Omental fat pad (tissue), 4 donors: Measurements from ENCODE around the gene IL31. TPM values are rescaled to one million over a fixed set of nuclear protein-coding genes. Genes with fewer than 3 reads are reported as not detected.

Experiments used
- ATAC-seq: fragments of 150-250 bp; one replicate; pipeline ENCODE4 v1.9.1; 2016; ENCODE audit warnings: mild to moderate bottlenecking, moderate library complexity; ENCODE audit not compliant: low FRiP score
- DNase-seq: peaks from one replicate; pipeline ENCODE4 v3.0.0-alpha.2; 2019; ENCODE audit warnings: low spot score
- total RNA-seq, 4 donors: library from RNA; depleted of rRNA; stranded (reverse); fragments of >200 nt; gene quantifications; one replicate each; pipeline ENCODE4 v1.1.0, GENCODE V29; 2016
- TF ChIP-seq, protein P1 (sequence below), 3 donors: fragments of 450-650 bp; IDR thresholded peaks; one replicate each; pipeline ENCODE4 v1.5.1; 2016 to 2017; ENCODE audit warnings: antibody characterized with exemption in 3 of 3, mild to moderate bottlenecking in 3 of 3, moderate library complexity in 2 of 3

The IL31 gene
- total RNA-seq, 4 donors from 2014 or later = not detected

DNA sequence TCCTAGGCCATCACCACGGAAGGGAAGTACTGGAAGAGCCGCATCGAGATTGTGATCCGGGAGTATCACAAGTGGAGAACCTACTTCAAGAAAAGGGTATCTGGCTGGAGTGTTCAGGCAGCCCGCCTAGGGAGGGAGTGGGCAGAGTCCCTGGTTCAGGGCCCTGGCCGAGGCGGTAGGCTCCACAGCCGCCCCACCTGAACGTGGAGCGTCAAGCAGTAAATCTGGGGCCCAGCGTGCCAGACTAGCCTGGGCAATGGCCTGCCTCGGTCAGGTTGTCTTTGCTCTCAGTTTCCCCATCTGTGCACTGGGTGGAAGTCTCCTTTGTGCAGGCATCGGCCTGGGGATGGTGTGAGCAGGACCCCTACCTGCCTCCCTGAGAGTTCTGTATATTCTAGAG is 44.9 kb downstream of the IL31 start:
- DNase-seq (no peak), ATAC-seq (no peak)
- TF ChIP-seq, protein P1, sequence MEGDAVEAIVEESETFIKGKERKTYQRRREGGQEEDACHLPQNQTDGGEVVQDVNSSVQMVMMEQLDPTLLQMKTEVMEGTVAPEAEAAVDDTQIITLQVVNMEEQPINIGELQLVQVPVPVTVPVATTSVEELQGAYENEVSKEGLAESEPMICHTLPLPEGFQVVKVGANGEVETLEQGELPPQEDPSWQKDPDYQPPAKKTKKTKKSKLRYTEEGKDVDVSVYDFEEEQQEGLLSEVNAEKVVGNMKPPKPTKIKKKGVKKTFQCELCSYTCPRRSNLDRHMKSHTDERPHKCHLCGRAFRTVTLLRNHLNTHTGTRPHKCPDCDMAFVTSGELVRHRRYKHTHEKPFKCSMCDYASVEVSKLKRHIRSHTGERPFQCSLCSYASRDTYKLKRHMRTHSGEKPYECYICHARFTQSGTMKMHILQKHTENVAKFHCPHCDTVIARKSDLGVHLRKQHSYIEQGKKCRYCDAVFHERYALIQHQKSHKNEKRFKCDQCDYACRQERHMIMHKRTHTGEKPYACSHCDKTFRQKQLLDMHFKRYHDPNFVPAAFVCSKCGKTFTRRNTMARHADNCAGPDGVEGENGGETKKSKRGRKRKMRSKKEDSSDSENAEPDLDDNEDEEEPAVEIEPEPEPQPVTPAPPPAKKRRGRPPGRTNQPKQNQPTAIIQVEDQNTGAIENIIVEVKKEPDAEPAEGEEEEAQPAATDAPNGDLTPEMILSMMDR (IDR thresholded peaks at IDR 0.05) = no peak

DNA sequence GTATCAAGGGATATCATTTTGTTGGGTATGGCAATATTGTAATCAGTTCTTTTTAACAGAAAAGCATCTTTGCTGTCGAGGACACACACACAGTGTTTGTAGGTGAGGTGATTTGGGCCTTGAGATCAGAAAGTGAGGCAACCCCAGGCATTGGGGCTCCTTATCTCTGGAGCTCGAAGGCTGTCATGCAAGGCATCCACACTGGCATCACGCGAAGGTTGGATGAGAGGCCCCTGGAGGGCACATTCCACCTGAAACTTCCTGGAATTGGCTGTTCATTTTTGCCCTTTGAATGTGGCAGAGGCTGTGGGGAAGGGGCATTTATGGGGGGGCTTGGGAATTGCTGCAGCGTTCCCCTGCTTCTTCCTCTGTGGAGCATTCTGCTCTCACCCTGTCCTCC is 45.5 kb downstream of the IL31 start:
- TF ChIP-seq, protein P1 (IDR thresholded peaks at IDR 0.05) = no peak
- no peak for DNase-seq
- ATAC-seq = no peak

DNA sequence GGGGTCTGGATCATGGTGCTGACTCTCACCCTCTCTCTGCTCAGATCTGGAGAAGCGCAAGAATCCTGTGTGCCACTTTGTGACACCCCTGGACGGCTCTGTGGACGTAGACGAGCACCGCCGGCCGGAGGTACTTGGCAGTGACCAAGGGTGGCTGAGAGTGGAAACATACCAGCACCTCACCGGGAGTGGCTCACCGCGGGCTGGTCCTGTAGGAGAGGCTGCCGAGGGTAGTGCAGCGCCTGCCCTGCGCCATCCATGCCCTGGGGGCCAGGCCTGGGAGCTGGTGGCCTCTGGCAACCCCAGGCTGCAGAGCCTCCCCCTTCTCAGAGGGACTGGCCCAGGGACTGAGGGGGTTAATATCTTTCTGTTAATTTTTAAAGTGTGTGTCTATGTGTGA is 46.2 kb downstream of the IL31 start:
- ATAC-seq (no peak), DNase-seq (no peak)
- TF ChIP-seq, protein P1 (IDR thresholded peaks at IDR 0.05) = no peak

DNA sequence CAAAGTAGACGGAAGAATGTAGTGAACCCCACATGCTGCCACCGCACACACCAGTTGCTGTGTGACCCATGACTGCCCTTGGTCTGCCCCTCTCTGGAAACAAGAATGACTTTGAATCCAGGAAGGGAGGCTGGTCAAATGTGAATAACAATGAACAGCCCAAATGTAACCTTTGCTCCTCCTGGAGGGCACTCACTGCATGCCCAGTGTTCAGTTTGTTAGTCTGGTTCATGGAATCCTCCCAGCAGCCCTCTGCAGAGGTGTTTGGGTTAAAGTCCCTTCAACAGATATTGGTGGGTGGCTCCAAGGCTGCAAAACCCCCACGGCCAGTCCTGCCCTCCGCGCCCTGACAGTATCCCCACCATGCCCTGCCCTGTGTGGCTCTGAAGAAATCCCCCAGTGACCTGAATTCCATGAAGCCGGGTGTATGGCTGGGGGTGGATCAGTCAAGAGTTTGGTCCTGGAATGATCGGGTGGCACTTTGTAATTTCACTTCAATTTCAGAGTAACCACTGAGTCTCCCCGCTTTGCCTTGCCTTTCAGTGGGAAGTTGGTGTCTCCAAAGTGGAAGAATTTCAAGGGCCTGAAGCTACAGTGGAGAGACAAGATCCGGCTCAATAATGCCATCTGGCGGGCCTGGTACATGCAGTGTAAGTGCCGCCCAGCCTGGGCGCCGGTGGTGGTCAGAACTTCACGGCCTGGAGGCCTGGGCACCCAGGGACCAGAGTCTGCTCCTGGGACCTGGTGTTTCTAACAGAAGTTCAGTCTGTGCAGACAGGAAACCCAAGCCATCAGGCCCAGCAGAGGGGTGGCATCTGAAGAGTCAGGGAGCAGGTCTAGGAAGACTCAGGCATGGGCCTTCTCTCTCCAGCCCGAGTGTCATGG is 47.1 kb downstream of the IL31 start:
- ATAC-seq = no peak
- TF ChIP-seq, protein P1 (IDR thresholded peaks at IDR 0.05) = no peak
- no peak for DNase-seq

DNA sequence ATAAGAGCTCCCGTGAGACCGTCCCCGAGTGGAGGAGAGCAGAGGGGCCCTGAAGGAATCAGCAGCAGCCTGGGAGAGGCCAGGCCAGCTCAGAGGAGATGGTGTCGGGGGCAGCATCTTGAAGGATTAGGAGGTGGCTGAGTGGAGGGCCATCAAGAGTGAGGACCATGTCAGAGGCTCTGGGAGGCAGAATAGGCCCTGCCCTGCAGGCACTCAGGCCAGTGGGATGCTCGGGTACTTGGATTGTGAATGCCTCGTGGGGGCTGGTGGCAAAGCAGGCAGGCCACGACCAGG is 47.7 kb downstream of the IL31 start:
- TF ChIP-seq, protein P1 (IDR thresholded peaks at IDR 0.05) = no peak
- ATAC-seq (no peak), DNase-seq (no peak)

DNA sequence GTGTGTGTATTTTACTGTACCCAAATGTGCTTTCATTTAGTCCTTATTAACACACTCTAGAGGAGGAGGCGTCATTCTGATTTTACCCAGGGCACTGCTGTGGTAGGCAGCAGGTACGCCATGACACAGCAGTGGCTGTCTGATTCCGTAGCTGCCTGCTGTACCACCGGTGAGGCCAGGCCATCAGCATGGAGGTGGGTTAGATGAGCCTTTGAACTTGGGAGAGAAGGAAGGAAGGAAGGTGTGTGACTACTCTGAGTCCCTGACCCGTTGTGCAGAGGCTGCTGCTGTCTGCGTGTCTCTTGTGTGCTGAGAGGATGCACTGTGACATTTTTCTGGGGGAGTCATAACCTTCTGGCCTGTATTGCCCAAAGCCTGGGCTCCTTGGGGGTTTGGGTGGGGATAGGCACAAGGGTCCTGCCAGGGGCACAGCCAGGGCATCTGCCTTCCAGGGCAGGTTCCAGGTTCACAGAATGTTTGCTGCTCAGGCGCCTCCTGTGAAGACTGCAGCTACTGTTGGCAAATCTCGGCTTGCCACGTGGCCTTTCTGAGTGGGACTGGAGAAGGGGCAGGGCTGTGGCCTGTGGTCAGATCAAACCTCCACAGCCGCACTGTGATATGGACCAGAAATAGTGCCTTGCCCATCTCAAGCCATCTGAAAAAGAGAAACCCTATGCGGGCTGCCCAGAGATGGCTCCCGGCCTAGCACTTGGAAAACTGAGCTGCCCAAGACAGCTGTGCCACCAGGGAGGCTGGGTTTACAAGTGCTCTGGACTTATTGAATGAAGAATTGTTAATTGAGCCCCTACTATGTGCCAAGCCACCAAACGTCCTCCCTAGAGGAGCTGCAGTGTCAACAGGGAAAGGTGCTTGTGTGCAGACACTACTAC is 48.3 kb downstream of the IL31 start:
- TF ChIP-seq, protein P1 (IDR thresholded peaks at IDR 0.05) = no peak
- ATAC-seq = no peak
- no peak for DNase-seq
